Measurements from ENCODE around the gene HOXD13.

HOXD13 gene

DNA sequence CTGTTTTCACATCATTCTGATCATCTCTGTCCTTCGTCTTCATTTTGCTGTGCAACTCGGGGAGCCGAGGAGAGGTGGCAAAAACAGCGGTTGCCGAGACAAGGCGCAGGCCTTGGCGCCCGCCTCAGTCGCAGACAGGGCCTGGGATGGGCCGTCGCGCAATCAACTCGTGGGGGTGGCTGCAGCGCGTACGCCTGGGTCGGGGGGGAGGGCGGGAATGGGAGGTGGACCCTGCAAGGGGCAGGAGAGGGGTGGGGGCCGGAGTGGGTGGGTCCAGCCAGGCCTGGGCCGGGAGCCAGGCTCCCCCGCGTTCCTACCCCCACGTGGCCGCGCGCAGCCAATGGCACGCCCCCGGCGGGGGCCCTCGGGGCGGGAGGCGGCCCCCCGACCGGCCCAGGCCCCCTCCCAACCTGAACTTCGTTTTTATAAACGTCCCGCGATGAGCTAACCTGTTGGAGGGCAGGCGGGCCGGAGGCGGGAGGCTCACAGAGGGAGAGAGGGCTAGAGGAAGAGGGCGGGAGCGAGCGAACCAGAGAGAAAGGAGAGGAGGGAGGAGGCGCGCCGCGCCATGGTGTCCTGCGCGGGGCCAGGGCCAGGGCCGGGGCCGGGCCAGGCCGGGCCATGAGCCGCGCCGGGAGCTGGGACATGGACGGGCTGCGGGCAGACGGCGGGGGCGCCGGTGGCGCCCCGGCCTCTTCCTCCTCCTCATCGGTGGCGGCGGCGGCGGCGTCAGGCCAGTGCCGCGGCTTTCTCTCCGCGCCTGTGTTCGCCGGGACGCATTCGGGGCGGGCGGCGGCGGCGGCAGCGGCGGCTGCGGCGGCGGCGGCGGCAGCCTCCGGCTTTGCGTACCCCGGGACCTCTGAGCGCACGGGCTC, at the start of gene HOXD13:
TSS of gene HOXD13 (plus strand) at position 452 of the 875 bp plus-strand sequence. CDS start at position 622, 170 bp downstream.
- DNase-seq (ENCODE audit: low spot score), result no peak

DNA sequence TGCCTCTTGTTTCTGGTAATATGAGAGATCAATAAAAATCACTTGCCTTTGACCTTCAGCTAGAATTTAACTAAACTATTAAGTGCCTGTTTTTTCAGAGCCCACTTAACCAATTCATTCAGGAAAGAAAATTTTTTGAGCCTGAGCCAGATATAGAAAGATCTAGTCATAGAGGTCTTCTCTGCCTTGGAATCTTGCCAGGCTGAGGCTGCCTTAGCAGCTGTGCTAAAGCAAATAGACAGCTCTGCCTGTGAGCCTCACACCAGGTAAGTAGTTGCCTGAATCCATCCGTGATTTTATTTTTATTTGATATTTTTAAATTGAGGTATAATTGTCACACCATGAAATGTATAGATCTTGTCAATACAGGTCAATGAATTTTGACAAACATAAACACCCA, 36.1 kb upstream of the HOXD13 start:
- no peak for DNase-seq (ENCODE audit: low spot score)

DNA sequence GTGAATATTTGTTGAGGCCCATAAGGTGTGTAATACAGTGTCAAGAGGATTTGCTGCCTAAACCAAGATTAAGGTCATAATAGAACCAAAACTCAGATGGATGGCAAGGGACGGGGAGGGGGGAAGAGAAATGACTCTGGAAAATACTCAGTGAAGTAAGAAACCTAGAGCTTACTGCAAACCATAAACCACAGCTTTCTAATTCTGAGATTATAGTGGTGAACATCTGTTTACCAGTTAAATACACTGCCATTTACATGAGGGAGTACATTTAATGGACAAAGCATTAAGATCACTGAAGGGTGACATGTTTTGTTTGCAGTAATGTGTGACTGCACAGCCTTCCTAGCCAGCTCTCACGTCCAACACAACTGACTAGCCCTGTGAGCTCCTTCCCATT, 28.6 kb upstream of the HOXD13 start:
- DNase-seq (ENCODE audit: low spot score), result no peak

DNA sequence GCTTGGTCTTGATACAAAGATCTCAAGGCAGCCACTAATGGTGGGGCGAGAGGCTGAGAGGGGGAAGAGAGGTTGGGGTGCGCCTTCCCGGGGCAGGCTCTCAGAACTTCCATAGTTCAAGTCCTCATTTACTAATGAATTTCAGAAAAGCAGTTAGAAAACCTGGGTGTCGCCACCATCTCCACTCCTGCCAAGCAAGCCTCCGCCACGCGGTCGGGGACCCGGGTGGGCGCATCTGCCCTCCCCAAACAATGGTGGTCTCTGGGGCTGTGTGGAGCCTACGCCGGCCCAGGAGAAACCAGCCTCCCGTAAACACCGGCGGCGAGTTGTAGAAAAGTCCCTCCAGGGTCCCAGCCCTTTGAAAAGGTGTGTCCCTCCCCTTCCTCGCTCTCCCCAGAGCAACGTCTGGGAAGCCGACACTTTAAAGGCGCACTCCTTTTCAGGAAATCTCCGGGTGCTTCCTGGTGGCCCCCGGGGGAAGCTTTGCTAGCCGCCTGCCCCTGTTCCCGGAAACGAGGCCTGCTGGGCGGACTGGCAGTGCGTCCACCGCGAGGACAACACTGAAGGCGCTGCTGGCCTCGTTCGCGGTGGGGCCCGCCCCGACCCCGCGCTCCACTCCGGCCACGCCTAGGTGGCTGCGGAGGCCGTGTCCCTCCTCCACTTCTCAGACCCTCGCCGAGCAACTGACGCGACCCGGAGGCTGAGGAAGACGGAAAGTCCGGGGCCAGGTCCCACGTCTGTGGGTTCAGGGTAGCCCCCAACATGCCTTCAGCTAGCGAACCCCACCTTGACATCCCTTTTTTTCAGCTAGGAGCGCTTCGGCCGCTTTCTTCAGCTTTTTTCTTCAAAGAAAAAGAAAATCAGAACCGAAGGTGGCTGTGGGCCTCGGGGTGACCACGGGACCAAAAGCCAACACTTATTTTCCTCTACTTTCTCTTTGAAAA, 25.6 kb upstream of the HOXD13 start:
- DNase-seq (ENCODE audit: low spot score), result no peak

DNA sequence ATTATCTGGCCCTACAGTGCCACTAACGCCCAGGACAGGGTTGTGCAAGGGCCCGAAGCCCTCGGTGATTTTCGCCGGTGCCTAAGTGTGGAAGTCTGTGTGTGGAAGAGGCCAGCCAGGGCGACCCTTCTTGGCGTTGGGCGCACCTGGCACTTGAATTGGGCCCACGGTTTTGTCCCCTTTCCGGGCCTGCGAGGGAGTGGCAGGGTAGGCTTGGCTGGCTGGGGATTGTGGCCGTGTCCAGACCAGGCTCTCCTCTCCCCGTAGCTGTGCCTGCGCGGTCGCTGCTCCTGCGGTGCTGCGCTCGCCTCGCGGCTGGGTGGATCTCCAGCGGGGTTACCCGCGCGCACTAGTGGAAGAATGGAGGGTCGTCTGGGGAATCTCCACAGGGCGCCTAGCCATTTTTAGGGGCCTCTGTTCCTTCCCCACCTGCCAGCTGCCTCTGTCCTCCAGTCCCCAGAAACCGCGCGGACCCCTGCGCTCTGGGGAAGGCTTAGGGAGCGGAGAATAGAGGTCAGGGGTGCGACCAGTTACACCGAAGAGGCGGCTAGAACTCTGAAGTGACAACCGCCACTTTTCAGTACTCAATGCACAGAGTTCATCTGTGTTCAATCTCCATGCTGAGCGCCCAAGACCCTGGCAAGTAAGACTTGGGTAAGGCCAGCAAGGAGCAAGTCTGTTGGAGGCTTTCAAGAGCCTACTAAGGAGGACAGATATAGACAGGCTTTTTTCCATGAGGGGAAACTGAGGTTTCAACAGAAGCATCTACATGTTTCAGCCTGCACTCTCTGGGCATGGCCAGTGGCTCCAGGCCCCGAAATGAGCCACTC, 24.7 kb upstream of the HOXD13 start:
- no peak for DNase-seq (ENCODE audit: low spot score)

DNA sequence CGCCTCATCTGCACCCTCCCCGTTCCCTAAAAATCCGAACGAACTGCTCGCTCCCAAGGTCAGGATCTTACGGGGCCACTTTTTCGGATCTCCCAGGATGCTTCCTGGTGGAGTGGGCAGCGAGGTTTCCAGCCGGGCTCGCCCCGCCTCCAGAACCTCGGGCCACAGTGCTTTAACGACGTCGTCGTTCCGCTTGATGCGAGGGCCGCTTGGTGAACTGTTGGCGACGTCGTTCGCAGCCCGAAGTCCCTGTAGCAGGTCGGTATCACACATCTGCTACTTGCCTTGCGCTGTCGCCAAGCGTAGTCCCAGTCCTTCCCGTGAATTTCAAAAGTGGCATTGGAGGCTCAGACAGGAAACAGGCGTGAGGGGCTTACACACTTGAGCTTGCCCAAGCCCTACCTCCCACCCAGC, 24.1 kb upstream of the HOXD13 start:
- DNase-seq (ENCODE audit: low spot score), result no peak

DNA sequence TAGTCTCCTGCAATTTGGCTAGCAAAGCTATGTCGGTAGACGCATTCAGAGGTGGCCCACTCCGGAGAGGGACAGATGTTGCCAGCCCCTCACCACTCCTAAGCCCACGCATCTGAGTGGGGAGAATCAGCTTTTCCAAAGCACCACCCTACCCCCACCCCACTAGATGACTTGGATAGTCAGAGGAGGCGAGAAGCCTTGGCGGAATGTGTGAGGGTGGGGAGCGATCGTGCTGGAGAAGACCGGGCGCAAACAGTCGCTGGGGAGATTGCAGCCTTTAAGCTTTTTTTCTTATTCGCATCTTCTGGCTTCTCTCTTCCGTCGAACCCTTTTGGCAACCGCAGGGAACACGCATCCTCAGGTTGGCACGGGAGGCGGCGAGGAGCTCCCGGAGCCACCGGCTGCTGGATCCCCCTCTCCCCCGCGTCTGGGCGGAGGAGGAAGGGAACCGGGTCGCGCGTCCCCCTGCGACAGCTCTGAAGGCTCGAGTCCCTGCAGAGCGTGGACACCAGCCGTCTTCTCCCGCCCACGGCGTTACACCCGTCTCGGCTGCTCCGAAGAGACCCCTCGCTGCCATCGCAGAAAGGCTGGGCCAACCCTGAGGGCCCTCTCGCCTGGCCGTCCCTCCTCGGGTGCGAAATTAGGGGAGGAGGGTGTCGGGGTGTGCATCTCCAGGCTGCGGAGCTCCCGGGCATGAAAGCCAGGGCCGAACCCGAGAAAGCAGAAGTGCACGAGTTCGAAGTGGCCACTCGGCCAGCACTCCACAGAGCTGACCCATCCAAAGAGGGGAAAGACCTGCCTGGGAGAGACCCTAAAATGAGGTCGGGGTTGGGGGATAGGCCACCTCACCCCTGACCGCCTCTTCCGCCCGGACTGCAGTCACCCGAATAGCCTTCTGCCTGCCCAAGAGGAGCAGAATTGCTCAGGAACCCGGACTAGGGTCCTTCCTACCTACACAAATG, 20.9 kb upstream of the HOXD13 start:
- DNase-seq (ENCODE audit: low spot score), result no peak

DNA sequence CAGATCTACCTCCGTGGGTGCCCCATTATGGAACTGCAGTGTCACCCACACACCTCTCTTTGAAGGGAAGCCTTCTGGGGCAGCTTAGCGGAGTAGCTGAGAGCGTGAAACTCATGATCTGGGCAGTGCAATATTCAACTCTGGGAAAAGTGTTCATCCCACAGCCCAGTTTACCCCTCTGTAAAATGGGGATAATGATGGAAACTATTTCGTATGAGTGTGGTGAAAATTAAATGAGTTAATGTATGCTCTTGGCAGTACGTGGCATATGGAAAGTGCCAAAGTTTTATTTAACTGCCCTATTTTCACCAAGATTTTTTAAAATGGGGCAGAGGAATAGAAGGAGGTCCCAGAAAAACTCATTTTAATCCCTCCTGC, 20.2 kb upstream of the HOXD13 start:
- no peak for DNase-seq (ENCODE audit: low spot score)

DNA sequence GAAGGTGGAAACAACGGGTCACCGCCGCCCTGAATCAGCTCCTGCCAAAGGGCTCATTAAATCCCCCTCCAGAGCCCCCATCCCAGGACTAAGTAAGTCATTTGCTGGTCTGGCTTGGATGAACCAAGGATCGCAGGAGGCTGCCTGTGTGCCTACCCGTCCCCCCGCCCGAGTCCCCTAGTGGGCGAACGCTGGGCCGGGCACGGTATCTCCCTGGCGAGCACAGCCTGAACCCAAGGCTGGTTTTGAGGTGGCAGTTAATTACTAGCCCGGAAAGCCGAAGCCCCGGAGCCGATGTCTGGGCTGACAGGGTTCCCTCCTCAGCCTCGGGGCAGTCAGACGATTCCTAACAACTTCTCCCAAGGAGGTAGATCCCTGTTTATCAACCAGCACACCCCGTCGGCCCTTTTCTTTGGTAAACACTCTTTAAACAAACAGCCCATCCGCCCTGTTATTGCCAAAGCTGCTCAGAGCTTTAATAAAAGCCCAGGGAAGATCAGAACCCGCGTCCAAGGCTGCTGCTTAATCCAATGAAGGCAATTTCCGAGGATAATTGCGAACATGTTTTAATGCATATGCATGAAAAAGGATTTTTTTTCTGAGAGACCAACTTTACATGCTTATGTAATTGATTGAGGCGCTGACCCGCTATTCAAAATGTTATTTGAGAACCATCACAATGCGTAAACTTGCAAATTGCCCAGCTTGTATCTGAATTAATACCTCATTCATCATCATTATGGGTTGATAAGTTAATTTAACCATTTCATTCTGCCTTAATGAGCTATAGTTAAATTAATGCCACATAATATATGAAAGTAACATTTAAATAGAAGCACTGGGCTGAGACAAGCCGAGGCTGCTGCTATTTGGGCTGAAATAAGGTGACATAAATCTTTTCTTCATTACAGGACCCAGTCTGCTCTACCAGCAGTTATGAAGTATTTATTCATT, 19.3 kb upstream of the HOXD13 start:
- no peak for DNase-seq (ENCODE audit: low spot score)

DNA sequence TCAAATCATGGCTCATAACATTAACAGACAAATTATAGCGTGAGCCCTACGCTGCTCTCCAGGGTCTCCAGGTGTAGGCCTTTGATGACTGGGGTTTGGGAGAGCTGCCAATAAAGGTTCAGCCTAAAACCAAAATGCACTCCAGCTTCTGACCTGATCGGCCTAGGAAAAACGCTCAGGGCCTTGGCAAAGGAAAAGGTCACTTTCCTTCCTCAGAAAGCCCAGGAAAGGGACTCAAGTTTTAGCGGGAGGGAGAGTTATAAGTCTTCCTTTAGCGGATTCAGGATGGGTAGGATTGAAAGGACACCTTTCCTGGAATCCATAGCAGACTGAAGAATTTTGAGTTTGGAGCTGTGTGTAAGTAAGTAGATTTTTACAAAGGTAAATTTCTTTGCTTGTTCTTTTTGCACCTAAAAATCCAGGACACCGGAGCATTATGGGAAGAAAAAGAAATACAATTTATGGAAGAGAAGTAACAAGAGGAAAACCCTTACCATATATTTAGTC, 17.5 kb upstream of the HOXD13 start:
- no peak for DNase-seq (ENCODE audit: low spot score)

DNA sequence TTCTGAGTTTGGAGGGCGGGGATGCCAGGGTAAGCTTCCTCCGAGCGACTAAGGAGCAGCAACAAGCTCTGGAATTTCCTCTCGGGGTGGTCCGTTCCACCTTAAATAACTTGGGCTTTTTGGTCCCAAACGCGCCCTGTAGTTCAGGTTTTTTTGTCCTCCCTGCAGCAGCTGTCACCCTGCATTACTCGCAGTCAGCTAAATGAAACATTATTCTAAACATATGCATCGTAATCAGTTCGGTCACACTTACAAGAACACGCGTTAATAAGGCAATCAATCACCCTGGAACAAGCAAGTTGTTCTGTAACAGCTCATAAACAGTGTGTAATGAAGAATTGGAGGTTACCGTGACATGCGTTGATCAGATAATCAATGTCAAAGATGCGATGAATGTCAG, 17.0 kb upstream of the HOXD13 start:
- DNase-seq (ENCODE audit: low spot score), result no peak

DNA sequence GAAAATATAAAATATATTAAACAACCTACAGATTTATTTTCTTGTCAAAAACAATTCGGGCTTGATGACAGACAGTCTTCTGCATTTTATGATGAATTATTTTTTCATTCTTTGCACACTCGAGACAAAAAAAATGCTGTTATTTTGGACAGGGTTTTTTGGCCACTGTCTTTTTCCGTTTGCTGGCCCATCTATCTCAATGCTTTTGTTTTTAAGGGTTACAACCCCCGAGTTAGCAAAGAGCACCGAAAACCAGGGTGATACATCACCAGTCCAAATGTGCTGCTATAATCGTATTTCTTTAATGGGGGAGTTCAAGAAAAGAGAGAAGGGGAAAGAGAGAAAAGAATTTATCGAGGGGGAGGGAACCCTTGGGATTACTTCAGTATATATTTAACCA, 16.5 kb upstream of the HOXD13 start:
- DNase-seq (ENCODE audit: low spot score), result no peak

DNA sequence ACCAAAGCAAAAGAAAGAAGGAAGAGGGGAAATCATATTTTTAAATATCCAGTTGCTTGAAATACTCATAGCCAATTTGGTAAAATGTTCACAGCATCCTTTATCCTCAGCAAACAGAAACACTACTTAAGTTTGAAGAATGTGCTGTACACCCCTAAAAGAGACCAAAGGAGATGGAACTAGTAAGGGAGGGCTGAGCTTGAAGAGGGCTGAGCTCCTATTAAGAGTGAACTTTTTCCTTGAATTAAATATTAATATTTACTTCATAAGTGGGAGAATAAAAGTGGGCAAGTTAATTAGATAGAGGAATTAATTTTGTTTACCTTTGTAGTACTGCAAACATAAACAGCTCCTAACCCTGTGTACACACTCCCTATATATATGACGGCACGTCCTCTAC, 15.7 kb upstream of the HOXD13 start:
- DNase-seq (ENCODE audit: low spot score), result no peak

DNA sequence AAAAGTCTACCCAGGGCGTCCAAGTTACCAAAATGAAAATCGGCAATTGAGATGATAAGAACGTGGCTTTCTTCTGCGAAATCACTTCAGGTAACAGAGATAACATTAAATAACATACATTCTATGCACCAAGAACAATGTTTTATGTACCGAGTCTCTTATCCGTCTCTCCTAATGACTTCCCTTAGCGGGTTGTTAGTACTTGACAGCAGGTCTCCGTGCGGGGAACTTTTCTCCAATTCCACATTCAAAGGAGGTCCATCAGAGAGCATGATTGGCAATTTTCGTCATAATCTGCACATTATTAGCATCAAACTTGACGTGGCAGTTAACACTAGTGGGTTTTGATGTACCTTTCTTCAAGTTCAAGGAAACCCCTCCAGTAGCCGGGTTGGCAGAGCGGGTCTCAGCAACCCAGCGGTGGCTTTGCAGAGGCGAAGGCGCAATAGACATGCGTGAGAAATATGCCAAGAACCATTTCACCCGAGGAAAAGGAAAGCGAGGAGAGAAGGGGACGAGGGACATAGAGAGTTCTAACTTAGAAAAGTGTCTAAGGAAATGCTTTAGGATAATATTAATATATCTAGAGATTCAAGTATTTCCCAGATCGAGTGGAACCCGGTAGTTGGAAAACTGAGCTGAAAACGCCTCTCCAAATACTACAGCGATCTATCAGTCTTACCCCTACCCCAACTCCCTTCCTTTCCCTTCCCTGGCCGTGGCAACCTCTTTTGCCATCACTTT, 13.8 kb upstream of the HOXD13 start:
- no peak for DNase-seq (ENCODE audit: low spot score)

DNA sequence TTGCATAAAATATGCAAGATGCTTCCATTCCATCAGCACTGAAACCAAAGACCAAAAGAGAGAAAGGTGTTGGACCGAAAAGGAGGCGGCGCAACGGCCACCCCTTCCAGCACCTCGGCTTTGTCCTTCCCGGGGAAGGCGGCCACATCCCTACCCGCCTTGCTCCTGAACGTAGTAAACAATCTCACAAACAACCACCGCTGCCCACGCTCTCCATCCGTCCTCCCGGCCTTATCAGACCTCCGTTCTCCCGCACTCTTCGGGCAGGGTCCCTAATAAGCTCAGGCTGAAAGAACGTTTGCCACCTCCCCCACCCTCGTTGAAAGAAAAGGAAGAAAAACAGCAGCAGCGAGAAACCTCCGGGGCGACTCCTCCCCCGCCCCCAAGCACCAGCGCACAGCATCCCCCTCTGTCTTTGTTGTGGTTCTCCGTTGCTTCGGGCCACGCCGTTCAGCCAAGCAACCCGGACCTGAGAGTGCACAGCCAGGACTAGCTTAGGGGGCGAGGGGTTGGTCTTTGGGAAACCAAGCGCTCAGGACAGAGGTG, 13.2 kb upstream of the HOXD13 start:
- DNase-seq (ENCODE audit: low spot score), result no peak

DNA sequence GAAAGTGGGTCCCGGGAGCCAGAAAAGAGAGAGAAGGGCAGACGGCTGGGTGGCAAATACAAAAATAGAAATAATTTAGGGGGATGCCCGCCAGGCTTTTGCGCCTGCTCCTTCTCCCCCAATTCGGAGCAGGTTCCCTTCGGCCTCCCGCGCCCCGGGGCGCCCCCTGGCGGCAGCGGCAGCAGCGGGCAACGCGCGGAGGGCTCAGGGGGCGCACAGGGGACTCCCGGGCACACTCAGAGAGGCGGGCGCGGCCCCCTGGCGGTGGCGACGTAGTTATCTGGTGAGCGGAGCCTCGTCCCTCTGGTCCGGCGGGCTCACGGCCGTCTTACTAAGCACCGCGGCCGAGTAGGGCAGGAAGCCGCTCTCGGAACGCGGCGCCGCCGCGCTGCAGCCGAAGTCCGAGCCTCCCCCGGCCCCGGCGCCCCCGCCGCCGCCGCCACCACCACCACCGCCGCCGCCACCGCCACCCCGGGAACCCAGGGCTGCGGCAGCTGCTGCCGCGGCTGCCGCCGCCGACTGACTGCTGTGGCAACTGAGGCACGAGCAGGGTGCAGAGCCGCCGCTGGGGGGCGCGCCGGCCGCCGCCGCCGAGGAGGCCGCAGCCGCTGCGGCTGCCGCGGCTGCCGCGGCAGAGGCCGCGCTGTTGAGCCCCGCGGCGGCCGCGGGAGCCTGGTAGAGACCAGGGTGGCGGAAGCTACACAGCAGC, 12.5 kb upstream of the HOXD13 start:
- peak; percentile 57 for DNase-seq (ENCODE audit: low spot score)

DNA sequence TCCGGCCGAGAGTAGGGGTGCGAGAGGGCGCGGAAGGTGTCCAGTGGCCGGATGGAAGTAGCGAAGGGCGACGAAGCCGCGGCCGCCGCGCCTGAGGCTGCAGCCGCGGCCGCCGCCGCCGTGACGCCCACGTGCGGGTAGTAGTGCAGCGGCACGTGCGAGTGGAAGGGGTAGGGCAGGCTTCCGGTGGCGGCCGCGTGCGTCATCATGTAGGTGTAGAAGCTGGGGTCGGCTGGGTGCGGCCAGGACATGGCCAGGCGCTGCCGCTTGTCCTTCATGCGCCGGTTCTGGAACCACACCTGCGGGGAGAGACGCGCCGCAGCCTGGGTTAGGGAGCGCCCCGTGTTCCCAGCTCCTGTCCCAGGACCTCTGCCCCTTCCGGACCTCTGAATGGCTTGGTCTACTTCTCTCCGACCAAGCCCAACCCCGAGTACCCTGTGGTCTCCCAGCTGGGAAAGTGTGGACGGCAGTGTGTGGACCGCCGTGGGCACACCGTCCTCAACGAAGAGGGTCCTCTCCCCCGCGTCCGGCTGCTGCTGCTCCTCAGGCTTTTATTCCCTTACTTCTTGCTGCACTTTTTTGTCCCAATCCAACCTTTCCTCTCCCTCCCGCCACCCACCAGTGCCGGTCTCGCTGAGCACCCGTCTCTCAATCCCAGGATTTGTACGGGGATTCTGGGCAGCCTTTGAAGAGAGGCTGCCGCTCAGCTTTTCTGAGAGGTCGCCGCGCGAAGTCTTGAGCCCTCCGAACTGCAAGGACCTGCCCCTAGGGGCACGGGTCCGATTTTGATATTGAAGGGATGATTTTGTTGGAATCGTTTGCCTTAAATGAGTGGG, 11.8 kb upstream of the HOXD13 start:
- no peak for DNase-seq (ENCODE audit: low spot score)

Data from hematopoietic multipotent progenitor cell treated with erythropoietin and hydrocortisone succinate and interleukin-3 and kit ligand, for 17 days (in vitro differentiated cells).